ENCODE results near the gene EGFLAM. TPM values are rescaled to one million over a fixed set of nuclear protein-coding genes. Genes with fewer than 3 reads are reported as not detected.

The EGFLAM gene
- total and polyA plus RNA-seq, 8 donors = 0.82 to 15.7 (median 9.8) TPM

- ATAC-seq (no peak), DNase-seq (no peak)
- no peak overlapping the region for H3K27ac ChIP-seq
- no peaks in the 10 kb centered on the region for H3K36me3 ChIP-seq
- H3K27me3 ChIP-seq = peaks cover 0 to 29% of the 10 kb centered on the region in 2 donors
- no peaks in the 10 kb centered on the region for H3K4me1 ChIP-seq
- H3K4me3 ChIP-seq = no peak overlapping the region
- intact Hi-C loops (cut with DNase I) = no loop called here
- no peak for TF ChIP-seq CTCF (IDR thresholded peaks at IDR 0.05)
- H3K9me3 ChIP-seq = no peaks in the 10 kb centered on the region
These were observed 117.1 kb downstream of the EGFLAM start for GRCh38 chr5:38375423-38375822.

GRCh38 chr5:38376404-38376803 lies 118.0 kb downstream of the EGFLAM start:
- intact Hi-C loops (cut with DNase I) = no loop called here

GRCh38 chr5:38378579-38378978 lies 120.2 kb downstream of the EGFLAM start:
- intact Hi-C loops (cut with DNase I) = no loop called here
- H3K36me3 ChIP-seq = no peaks in the 10 kb centered on the region
- no peaks in the 10 kb centered on the region for H3K4me1 ChIP-seq
- H3K4me3 ChIP-seq = no peak overlapping the region
- no peak for ATAC-seq
- no peak for DNase-seq
- peaks cover 0 to 29% of the 10 kb centered on the region in 2 donors for H3K27me3 ChIP-seq
- no peaks in the 10 kb centered on the region for H3K9me3 ChIP-seq
- no peak overlapping the region for H3K27ac ChIP-seq
- TF ChIP-seq CTCF (IDR thresholded peaks at IDR 0.05) = no peak

More at GRCh38 chr5:38376404-38376803, 118.0 kb downstream of the EGFLAM start:
- TF ChIP-seq CTCF (IDR thresholded peaks at IDR 0.05) = no peak
- Histone ChIP-seq H3K27me3 (peaks cover 0 to 29% of the 10 kb centered on the region in 2 donors), H3K36me3 (no peaks in the 10 kb centered on the region), H3K4me3 (no peak overlapping the region), H3K4me1 (no peaks in the 10 kb centered on the region), H3K27ac (no peak overlapping the region), H3K9me3 (no peaks in the 10 kb centered on the region)
- no peak for DNase-seq
- ATAC-seq = no peak

GRCh38 chr5:38379350-38379937 lies 121.1 kb downstream of the EGFLAM start:
- TF ChIP-seq CTCF (IDR thresholded peaks at IDR 0.05) = no peak
- intact Hi-C loops (cut with DNase I) = no loop called here
- H3K9me3 ChIP-seq = no peaks in the 10 kb centered on the region
- H3K27ac ChIP-seq = no peak overlapping the region
- H3K27me3 ChIP-seq = peaks cover 0 to 29% of the 10 kb centered on the region in 2 donors
- DNase-seq (no peak), ATAC-seq (no peak)
- no peaks in the 10 kb centered on the region for H3K4me1 ChIP-seq
- H3K36me3 ChIP-seq = no peaks in the 10 kb centered on the region
- H3K4me3 ChIP-seq = no peak overlapping the region

- Histone ChIP-seq H3K27ac (no peak overlapping the region), H3K36me3 (no peaks in the 10 kb centered on the region), H3K27me3 (peaks cover 0 to 29% of the 10 kb centered on the region in 2 donors), H3K9me3 (no peaks in the 10 kb centered on the region), H3K4me1 (no peaks in the 10 kb centered on the region), H3K4me3 (no peak overlapping the region)
- intact Hi-C loops (cut with DNase I) = no loop called here
- TF ChIP-seq CTCF (IDR thresholded peaks at IDR 0.05) = no peak
- ATAC-seq (no peak), DNase-seq (no peak)
These were observed 122.2 kb downstream of the EGFLAM start for GRCh38 chr5:38380537-38380936.

Data from left lung (tissue), 10 donors.